Measurements from ENCODE around the gene FBXW8.
"Not testable (repeated sequence)": the region's sequence is repeated elsewhere in the genome, so short reads cannot be mapped to it uniquely, and the experiment has no call there.

FBXW8 gene

DNA sequence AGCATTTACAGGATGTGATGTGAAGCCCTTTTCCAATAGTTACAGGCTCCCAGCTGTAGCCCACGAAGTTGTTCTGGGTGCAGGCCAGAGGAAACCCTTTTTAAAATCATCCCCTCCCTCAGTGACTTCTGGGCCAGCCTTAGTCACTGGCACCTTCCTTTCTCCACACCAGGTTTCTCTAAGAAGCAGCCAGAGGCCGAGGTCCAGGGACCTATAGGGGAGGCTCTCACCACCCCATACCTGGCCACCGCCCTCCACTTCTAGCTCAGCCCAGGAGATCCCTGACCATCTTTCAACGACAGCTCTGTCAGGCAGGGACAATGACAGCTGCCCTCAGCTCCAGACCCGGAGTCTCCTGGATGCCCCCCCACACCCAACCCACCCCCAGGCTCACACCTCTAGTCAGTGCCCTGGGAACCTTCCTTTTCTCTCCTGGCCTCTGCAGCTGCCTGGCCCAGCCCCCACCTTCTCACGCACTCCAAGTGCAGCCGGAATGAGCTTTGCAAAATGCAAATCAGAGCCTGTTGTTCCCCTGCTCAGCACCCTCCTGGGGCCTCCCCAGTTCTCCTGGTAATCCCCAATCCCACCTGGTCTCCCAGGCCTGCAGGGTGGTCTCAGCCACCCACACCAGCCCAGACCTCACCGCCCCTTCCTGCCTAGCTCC lies 141.8 kb downstream of the FBXW8 start:
- no peak for DNase-seq (ENCODE audit: low read depth in 1 of 2, low spot score in 1 of 2)

DNA sequence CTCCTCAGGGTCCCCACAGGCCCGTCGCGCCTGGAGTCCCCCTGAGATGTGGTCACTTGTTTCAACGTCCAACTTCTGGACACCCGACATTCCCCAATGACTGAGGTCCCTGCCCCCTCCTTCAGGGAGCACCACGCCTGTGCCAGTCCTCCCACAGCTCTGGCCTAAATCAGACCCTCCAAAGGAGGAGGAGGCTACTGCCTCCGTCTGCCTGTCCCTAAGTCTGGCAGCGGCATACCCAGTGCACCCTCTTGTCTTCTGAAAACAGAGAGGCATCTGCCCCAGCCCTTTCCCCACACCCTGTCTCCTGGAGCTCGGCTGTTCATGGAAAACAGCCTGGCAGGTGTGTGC lies 142.3 kb downstream of the FBXW8 start:
- no peak for DNase-seq (ENCODE audit: low read depth in 1 of 2, low spot score in 1 of 2)

DNA sequence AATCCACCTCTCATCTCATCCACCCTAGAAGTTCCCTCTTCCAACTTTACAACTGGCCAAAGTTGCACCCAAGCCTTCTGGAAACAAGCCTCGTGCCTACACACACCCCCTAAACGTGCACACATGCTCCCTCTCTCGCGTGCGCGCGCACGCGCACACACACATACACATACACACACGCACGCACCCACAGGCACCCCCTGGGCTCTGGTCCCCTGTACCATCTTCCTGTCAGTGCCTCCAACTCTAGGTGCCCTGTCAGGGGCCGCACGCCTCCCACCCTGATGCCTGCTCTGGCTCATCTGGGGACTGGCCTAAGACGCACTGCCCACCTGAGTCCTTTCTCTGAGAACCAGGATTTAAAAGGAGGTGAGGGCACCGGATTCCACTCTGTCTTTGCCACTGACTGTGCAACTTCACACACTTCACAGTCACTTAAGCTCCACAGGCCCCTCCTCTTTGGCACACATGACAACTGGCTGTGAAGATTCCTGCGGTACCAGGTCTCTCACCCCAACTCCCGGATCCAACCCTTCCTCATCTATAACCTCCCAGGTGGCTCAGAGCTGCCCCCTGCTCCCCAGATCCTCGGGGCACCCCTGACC lies 142.9 kb downstream of the FBXW8 start:
- DNase-seq (ENCODE audit: low read depth in 1 of 2, low spot score in 1 of 2): no peak

DNA sequence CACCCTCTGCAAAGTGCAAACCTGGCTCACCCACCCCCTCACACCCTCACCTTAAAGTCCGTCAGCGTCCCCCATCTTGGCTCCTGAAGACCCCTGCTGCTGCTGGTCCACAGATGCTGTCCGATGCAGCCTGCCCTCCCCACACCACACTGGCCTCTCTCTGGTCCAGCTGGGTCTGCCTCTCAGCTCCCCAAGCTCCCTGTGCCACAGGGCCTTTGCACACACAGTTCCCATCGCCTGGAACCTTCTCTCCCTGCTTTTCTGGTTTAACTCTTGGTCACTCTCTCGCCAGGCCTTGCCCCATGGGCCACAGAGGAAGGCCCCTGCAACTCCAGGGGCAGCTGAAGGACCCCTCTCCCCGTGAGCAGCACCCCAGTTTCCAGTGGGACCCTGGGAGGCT lies 143.5 kb downstream of the FBXW8 start:
- DNase-seq (ENCODE audit: low read depth in 1 of 2, low spot score in 1 of 2): no peak

DNA sequence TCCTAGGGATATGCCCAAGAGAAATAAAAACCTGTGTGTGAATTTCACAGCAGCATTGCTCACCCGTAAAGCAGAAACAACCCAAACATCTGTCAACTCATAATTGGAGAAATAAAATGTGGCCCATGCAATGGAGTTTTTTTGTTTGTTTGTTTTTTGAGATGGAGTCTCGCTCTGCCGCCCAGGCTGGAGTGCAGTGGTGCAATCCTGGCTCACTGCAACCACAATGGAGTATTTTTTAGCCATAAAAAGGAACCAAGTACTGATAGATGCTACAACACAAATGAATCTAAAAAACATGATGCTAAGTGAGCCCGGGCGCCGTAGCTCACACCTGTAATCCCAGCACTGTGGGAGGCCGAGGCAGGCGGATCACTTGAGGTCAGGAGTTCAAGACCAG lies 146.9 kb downstream of the FBXW8 start:
- not testable (repeated sequence) for DNase-seq (ENCODE audit: low read depth in 1 of 2, low spot score in 1 of 2)

DNA sequence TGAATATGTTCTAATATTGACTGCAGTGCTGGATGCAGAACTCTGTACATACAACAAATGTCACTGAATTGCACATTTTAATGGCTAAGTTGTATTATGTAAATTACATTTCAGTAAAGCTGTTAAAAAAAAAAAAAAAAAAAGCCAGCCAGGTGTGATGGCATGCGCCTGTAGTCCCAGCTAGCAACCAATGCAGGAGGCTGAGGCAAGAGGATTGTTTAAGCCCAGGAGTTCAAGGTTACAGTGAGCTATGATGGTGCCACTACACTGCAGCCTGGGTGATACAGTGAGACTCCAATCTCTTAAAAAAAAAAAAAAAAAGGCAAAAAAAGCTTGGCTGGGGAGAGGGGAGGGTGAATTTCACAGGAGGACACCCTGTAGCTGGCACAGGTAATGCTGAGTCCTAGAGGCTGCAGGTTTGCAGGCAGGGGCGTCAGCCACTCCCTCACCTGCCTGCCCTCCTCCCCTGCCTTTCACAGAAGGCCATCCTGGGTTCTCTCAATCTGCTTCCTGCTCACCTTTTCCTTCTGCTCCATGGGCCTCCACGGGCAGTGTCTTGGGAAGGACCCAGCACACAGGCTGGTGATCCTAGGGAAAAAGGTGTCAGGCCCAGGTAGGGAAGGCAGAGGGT lies 147.8 kb downstream of the FBXW8 start:
- DNase-seq (ENCODE audit: low read depth in 1 of 2, low spot score in 1 of 2): no peak

DNA sequence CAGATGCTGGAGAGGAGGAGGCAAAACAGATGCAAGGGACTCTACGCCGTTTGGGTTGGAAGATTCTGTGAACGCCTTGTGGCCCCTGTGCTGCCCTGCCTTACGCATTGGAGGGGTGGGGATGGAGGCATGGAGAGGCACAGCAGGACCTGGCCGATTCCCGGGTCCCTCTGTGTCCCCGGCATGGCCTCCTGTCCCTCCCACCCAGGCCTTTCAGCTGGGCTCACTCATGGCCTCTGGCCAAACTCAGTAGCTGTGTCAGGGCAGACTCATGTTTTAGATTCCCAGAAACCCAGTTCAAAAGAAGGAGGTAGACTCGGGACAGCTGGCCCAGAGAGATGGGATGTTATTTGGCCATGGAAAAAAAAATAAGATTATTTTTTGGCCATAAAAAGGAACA lies 148.4 kb downstream of the FBXW8 start:
- DNase-seq (ENCODE audit: low read depth in 1 of 2, low spot score in 1 of 2): no peak

DNA sequence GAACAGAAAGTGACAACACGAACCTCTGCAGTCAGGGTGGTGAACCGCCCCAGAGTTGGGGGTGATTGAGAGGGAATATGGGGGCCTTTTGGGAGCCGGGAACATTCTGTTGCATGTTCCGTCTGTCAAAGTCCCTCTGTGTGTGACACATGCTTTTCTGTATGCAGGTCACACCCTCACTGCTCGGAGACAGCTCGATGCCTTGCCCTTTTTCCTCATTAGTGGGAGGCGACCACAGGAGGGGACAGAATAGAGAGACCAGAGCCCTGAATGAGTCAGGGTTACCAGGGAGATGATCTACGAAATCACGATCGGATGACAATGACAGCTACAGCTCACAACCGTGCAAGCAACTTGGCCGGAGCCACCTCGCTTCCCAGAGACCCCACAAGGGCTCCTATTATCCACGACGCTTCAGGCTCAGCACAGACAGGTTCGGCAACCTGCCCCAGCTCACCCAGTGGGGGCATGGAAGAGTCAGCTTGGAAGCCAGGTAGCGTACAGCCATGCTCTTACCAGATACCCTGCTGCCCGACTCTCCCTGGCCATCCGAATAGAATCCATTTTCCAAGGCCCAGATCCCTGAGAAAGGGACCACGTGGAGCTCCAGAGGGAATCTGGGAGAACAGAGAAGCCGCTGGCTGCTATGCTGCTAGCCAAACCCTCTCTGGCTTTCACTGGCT lies 149.6 kb downstream of the FBXW8 start:
- no peak for DNase-seq (ENCODE audit: low read depth in 1 of 2, low spot score in 1 of 2)

DNA sequence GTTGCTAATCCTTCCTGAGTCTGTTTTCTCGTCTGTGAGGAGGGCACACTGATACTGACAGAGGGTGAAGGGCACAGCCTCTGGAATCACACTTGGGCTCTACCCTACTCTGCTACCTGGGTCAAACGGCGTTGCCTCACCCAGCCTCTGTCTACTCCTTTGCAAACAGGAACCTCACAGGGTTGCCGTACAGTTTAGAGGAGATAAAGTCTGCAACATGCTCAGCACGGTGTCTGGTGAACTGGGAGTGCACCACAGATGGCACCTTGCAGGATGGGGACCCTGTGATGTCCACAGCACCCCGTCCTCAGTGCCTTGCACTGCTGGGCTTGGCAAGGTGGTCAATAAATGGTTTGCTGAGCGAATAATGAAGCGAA lies 150.2 kb downstream of the FBXW8 start:
- no peak for DNase-seq (ENCODE audit: low read depth in 1 of 2, low spot score in 1 of 2)

DNA sequence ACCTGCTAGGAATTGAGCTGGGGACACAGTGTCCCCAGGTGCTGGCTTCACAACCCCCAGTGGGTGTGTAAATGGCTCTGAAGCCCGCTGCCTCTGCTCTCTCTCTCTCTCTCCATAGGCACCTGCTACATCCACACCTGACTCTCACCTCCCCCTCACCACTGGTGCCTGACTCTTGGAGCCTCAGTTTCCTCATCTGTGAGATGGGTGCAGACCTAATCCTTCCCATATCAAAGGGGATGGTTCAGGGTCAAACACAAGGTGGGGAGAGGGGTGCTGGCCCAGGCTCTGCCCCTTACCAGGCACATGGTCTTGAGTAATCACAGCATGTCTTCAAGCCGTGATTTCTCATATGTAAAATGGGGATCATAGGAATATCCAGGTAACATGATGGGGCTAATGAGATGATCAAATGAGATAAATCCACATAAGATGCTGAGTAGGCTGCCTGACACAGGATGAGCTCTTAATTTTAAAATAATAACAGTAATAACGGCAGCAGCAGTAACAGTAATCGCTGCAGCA lies 150.9 kb downstream of the FBXW8 start:
- DNase-seq (ENCODE audit: low read depth in 1 of 2, low spot score in 1 of 2): no peak

DNA sequence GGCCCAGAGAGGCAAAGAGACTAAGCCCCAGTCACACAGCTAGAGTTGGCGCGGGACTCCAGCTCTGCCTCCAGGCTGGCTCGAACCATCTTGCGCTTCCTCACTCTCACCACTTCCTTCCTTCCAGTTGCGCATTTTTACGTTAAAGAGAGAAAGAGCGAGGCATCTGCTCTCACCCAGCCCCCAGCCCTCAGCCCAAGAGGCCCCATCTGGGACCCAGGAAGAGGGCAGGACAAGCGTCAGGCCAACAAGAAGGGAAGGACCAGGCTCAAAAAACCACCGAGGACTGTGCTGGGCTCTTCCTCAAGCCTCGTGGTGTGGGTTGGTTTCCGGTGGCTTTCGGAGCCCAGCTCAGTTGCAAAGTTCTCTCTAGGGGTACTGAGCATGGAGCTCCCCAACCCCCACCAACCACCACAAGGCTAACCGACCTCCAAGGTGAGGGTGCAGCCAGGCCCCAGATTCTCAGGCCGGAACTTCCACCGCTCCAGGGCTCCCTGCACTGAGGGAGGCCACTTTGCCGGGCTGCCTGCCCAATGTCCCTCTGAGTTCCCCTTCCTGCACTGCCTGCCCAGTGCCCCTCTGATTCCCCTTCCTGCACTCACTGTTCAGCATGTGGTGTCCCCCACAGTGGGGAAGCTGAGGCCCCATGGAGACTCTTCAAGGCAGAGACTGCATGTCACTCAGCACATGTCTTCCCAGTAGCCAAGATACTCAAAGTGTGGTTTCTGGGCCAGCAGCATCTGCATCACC lies 152.6 kb downstream of the FBXW8 start:
- DNase-seq (ENCODE audit: low read depth in 1 of 2, low spot score in 1 of 2): no peak

DNA sequence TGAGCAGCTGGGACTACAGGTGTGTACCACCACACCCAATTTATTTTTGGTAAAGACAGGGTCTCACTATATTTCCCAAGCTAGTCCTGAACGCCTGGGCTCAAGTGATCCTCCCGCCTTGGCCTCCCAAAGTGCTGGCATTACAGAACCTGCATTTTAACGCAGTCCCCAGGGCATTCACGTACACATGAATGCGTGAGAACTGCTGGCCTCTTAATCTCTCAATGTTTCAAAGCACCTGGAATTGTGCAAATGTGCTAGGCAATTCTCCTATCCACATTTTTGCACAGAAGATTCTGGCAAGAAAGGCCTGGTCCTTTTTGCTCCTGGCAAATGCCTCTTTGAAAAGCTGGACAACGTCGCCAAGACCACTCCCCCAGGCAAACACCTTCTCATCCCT lies 153.3 kb downstream of the FBXW8 start:
- no peak for DNase-seq (ENCODE audit: low read depth in 1 of 2, low spot score in 1 of 2)

DNA sequence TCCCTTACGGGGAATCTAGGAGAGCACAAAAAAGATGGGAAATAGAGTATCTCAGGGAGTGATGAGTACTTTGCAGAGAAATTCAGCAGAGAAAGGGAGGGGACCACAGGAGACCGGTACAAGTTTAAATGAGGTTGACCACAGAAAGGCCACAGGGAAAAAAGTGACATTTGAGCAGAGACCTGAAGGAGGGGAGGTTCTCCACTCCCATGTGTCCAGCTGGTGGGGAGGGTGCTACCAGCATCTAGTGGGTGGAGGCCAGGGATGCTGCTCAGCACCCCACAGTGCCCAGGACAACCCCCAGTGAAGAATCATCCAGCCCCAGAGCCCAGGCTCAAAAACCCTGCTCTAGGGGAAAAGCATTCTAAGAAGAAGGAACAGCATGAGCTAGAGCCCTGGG lies 153.8 kb downstream of the FBXW8 start:
- DNase-seq (ENCODE audit: low read depth in 1 of 2, low spot score in 1 of 2): no peak

DNA sequence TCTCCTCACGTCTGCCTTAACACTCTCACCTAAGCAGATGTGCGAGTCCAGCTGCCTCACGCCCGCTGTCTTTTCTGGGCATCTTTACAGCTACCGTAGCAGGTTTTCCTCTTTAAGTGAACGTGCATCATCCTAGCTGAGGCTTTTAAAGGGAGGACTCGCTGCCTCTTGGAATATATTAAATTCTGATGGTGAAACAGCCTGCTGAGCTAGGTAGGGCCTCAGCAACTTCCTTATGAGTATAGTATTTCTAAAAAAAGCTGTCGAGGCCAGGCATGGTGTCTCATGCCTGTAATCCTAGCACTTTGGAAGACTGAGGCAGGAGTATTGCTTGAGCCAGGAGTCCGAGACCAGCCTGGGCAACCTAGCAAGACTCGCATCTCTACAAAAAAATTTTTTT lies 156.3 kb downstream of the FBXW8 start:
- no peak for DNase-seq (ENCODE audit: low read depth in 1 of 2, low spot score in 1 of 2)

DNA sequence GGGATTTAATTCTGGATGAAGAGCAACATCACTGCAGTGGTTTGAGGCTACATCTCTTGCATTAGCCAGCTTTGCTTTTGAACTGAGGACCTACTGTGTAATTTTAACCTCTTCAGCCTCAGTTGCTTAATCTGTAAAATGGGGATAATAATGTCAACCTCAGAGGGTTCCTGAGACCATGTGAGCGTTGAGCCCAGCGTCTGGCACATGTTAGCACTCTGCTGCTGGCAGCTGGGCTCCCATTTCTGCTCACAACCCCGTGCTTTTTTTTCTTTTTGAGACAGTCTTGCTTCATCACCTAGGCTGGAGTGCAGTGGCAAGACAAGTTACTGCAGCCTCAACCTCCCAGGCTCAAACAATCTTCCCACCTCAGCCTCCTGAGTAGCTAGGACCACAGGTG lies 156.9 kb downstream of the FBXW8 start:
- no peak for DNase-seq (ENCODE audit: low read depth in 1 of 2, low spot score in 1 of 2)

DNA sequence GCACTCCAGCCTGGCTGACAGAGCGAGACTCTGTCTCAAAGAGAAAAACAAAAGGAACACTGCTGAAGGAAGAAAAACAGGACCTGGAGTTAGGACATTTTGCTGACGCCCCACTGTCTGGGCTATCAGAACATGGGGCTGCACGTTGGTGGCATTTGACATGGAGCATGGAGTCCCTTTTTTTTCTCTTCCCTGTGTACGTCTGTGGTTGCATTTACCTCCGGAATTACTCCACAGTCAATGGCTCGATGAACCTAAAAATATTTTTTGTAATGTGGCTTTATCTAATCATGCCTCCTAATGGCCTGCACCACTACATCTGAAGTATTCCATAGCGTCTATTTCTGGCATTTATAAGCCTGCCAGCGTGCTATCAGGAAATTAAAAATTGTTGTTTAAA lies 157.7 kb downstream of the FBXW8 start:
- DNase-seq (ENCODE audit: low read depth in 1 of 2, low spot score in 1 of 2): no peak

DNA sequence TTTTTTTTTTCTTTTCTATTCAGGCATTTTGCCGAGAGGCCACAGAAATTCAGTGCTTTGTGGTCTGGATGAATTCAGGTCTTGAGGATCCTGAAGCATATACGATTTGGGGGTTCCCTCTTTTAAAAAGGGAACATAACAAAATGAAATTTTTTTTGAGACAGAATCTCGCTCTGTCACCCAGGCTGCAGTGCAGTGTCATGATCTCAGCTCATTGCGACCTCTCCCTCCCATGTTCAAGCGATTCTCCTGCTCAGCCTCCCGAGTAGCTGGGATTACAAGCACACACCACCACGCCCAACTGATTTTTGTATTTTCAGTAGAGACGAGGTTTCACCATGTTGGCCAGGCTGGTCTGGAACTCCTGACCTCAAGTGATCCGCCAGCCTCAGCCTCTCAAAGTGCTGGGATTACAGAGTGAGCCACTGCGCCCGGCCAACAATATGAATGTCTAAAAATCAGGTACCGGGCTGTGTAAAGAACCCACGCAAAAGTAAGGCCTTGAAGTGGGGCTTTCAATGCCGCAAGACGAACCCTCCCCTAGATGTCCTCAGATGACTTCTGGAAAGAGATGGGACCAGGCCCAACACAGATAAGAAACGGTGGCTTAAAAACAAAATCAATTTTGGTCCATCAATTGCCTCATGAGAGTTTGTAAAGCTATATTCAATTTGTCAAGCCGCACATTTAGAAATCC lies 158.5 kb downstream of the FBXW8 start:
- no peak for DNase-seq (ENCODE audit: low read depth in 1 of 2, low spot score in 1 of 2)

DNA sequence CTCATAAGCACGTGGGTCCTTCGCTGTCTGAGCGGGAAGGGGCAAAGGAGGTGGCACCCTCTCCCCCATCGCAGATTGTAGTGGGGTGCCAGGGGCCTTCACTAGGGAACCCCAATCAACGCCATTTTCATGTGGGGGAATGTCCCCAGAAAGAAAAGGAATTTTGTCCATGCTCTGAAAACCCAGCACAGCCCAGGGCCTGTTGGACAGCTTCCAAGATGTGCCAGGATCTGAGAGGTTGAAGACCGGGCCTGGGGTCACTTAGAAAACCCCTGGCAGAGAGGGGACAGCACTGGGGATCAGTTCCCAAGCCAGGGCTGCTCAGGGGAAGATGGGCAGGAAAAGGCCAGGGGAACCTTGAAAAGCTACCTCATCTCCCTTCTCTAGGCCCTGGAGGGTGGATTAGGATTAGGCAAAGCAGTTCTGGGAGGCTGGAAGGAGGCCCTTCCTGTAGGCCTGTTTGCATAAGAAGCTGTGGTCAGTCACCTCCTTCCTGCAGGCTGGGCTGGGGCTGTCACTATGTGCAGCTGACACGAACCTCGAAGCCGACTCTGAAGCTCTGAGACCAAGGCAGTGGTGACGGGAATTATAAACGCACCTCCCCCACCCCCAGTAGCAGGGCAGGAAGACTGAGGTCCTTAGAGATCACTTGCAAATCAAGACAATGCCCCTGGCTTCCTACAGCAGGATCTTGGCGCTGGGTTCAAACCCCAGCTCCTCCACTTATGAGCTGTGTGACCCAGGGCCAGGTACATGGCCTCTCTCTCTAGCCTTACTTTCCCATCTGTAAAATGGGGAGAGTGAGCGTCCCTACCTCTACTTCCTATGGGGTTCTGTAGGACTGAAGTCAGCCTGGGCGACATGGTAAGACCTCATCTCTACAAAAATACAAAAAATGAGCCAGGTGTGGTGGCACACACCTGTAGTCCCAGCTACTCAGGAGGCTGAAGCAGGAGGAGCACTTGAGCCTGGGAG lies 159.5 kb downstream of the FBXW8 start:
- no peak for DNase-seq (ENCODE audit: low read depth in 1 of 2, low spot score in 1 of 2)

DNA sequence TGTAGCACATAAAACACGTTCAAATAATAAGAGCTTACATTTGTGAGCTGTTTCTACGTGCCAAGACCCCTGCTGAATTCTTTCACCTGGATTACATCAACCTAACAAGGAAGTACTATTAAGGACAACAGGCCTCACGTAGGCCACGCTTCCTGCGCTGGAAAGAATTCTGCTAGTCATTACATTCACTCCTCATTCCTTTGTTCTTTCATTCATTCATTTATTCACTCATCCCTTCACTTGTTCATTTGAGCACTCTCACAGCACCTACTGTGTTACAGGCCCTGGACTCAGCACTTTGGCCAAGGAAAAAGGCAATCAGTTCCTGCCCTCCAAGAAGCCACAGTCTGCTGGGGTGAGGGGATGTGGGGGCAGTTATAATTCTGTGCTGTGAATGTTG lies 160.3 kb downstream of the FBXW8 start:
- no peak for DNase-seq (ENCODE audit: low read depth in 1 of 2, low spot score in 1 of 2)

DNA sequence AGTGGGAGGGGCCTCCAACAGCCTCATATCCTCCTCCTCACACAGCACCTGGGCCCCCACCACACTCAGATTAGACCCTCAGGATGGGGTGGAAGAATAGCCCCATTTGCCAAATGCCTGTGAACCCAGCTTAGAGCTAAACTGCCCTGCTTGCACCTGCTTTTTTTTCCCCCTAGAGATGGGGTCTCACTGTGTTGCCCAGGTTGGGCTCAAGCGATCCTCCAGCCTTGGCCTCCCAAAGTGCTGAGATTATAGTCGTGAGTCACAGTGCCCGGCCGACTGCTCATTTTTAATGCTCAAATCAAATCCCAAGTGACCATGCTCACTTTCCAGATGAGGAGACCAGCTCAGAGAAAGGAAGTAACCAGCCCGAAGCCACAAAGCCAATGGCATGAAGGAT lies 161.4 kb downstream of the FBXW8 start:
- DNase-seq (ENCODE audit: low read depth in 1 of 2, low spot score in 1 of 2): no peak

All from activated T-helper 1 cell treated with anti-CD3 and anti-CD28 coated beads, Interleukin-2, amount 50 U/mL, for 16 hours (primary cell).